Activated CD4-positive, alpha-beta T cell treated with anti-CD3 and anti-CD28 coated beads, Interleukin-2, amount 50 U/mL, for 1 hour (primary cell): Measurements from ENCODE around the gene CDK2AP2.
"Not testable (repeated sequence)": the region's sequence is repeated elsewhere in the genome, so short reads cannot be mapped to it uniquely, and the experiment has no call there.

Source experiments
- DNase-seq: peaks from one replicate; pipeline ENCODE4 v3.0.0-alpha.2; 2020

The CDK2AP2 gene

GRCh38 chr11:67523556-67524479 is 15.9 kb upstream of the CDK2AP2 start:
- DNase-seq: no peak

GRCh38 chr11:67522844-67523555 is 15.0 kb upstream of the CDK2AP2 start, which contains the start of gene CABP2:
CABP2 (minus strand) TSS chr11:67523446; CDS start chr11:67523326, 120 bp downstream.
- no peak for DNase-seq

GRCh38 chr11:67522338-67522737 is 14.4 kb upstream of the CDK2AP2 start:
- no peak for DNase-seq

- DNase-seq: no peak
These were observed 14.0 kb upstream of the CDK2AP2 start for GRCh38 chr11:67521924-67522323.

GRCh38 chr11:67520856-67521824 is 13.2 kb upstream of the CDK2AP2 start:
- no peak for DNase-seq

GRCh38 chr11:67519726-67520125 is 11.8 kb upstream of the CDK2AP2 start:
- DNase-seq: no peak

GRCh38 chr11:67517784-67518552 is 10.0 kb upstream of the CDK2AP2 start:
- DNase-seq: no peak

GRCh38 chr11:67516806-67517205 is 8.8 kb upstream of the CDK2AP2 start:
- DNase-seq: no peak

GRCh38 chr11:67514116-67514515 is 6.2 kb upstream of the CDK2AP2 start:
- DNase-seq: no peak

GRCh38 chr11:67511558-67511957 is 3.6 kb upstream of the CDK2AP2 start:
- not testable (repeated sequence) for DNase-seq

GRCh38 chr11:67510023-67510345 is 2.0 kb upstream of the CDK2AP2 start:
- DNase-seq: no peak

- DNase-seq: peak; percentile 100
These were observed 642 bp upstream of the CDK2AP2 start for GRCh38 chr11:67508486-67509121.

- no peak for DNase-seq
These were observed 609 bp downstream of the CDK2AP2 start for GRCh38 chr11:67507242-67507863.

GRCh38 chr11:67506426-67507051 is 1.4 kb downstream of the CDK2AP2 start:
- no peak for DNase-seq

GRCh38 chr11:67505605-67506396 is 2.2 kb downstream of the CDK2AP2 start:
- DNase-seq: peak; percentile 86

GRCh38 chr11:67504950-67505581 is 2.9 kb downstream of the CDK2AP2 start, which contains the start of gene PITPNM1:
PITPNM1 (minus strand) TSS chr11:67505363; CDS start chr11:67504180, 1,183 bp downstream.
- DNase-seq: peak; percentile 67

GRCh38 chr11:67504005-67504949 is 3.7 kb downstream of the CDK2AP2 start:
- peak; percentile 28 for DNase-seq
